CD4-positive, alpha-beta T cell treated with Interleukin-12 subunit alpha and Interleukin-12 subunit beta, for 1 hour (primary cell): ENCODE data around the gene CTSL.

Experiments
- DNase-seq: peaks from one replicate; pipeline ENCODE4 v3.0.0-alpha.2; 2020

CTSL gene

GRCh38 chr9:87765521-87765920 is 39.6 kb downstream of the CTSL start:
- no peak for DNase-seq

- DNase-seq = no peak
Observed at GRCh38 chr9:87766697-87767096, 40.8 kb downstream of the CTSL start.

- no peak for DNase-seq
Observed at GRCh38 chr9:87770616-87771315, 44.8 kb downstream of the CTSL start.

GRCh38 chr9:87771316-87772006 is 45.5 kb downstream of the CTSL start:
- DNase-seq = no peak

- DNase-seq = no peak
Observed at GRCh38 chr9:87776481-87777379, 50.8 kb downstream of the CTSL start.

- no peak for DNase-seq
Observed at GRCh38 chr9:87778996-87779395, 53.1 kb downstream of the CTSL start.
